Type B pancreatic cell (in vitro differentiated cells): ENCODE results near the gene NOTCH4. TPM values are rescaled to one million over a fixed set of nuclear protein-coding genes. Genes with fewer than 3 reads are reported as not detected.
A peak's percentile ranks its signal among the peaks of the same experiment; 100 is the strongest.

ENCODE experiments used
- DNase-seq: peaks from one replicate; pipeline ENCODE4 v3.0.0; 2021; ENCODE audit warnings: mixed read lengths; ENCODE audit not compliant: unreplicated experiment; ENCODE audit errors: extremely low spot score
- H3K27ac Mint-ChIP-seq: 2 replicates; pipeline ENCODE4 v1.8.0; 2021; ENCODE audit warnings: mild to moderate bottlenecking, mixed read lengths
- H3K27me3 Mint-ChIP-seq: 2 replicates; pipeline ENCODE4 v1.8.0; 2021; ENCODE audit warnings: mixed read lengths
- H3K36me3 Mint-ChIP-seq: 2 replicates; pipeline ENCODE4 v1.8.0; 2021; ENCODE audit warnings: mixed read lengths
- H3K4me1 Mint-ChIP-seq: one replicate; pipeline ENCODE4 v1.8.0; 2021; ENCODE audit warnings: mixed read lengths; ENCODE audit not compliant: unreplicated experiment
- H3K4me3 Mint-ChIP-seq: 2 replicates; pipeline ENCODE4 v1.8.0; 2021; ENCODE audit warnings: mild to moderate bottlenecking, mixed read lengths
- H3K9me3 Mint-ChIP-seq: 2 replicates; pipeline ENCODE4 v1.8.0; 2021; ENCODE audit warnings: mixed read lengths
- CTCF ChIP-seq: fragments of 200-600 bp; sonication (generic); conservative IDR thresholded peaks from 2 replicates; pipeline ENCODE4 v1.5.0; 2021; ENCODE audit warnings: antibody characterized with exemption, mild to moderate bottlenecking
- total RNA-seq: library from RNA; stranded (reverse); gene quantifications from 2 replicates; pipeline ENCODE4 v1.2.1, GENCODE V29; 2021; ENCODE audit warnings: low replicate concordance

The NOTCH4 gene
- total RNA-seq, 1 donor from 2014 or later = 1.9 TPM

- Mint-ChIP-seq H3K36me3 (peaks cover 17% of the 10 kb centered on the region), H3K4me1 (peaks cover 8% of the 10 kb centered on the region), H3K27me3 (no peaks in the 10 kb centered on the region), H3K27ac (no peak overlapping the region), H3K4me3 (no peak overlapping the region), H3K9me3 (no peaks in the 10 kb centered on the region)
- TF ChIP-seq CTCF = no peak
- DNase-seq = no peak
Observed at GRCh38 chr6:32163559-32164258, 60.2 kb downstream of the NOTCH4 start.

- TF ChIP-seq CTCF = no peak
- Mint-ChIP-seq H3K9me3 (no peaks in the 10 kb centered on the region), H3K4me3 (no peak overlapping the region), H3K36me3 (peaks cover 22% of the 10 kb centered on the region), H3K4me1 (peaks cover 20% of the 10 kb centered on the region), H3K27me3 (no peaks in the 10 kb centered on the region), H3K27ac (no peak overlapping the region)
- DNase-seq = no peak
Observed at GRCh38 chr6:32158052-32158451, 65.8 kb downstream of the NOTCH4 start.

- no peak for TF ChIP-seq CTCF
- peaks cover 22% of the 10 kb centered on the region for H3K36me3 Mint-ChIP-seq
- peaks cover 3% of the 10 kb centered on the region for H3K27me3 Mint-ChIP-seq
- H3K27ac Mint-ChIP-seq = no peak overlapping the region
- no peaks in the 10 kb centered on the region for H3K9me3 Mint-ChIP-seq
- no peak for DNase-seq
- H3K4me3 Mint-ChIP-seq = no peak overlapping the region
- peaks cover 30% of the 10 kb centered on the region for H3K4me1 Mint-ChIP-seq
Observed at GRCh38 chr6:32156891-32157290, 67.0 kb downstream of the NOTCH4 start.

GRCh38 chr6:32154514-32155161 lies 69.2 kb downstream of the NOTCH4 start:
- peak; percentile 77 for DNase-seq
- Mint-ChIP-seq H3K36me3 (peaks cover 22% of the 10 kb centered on the region), H3K9me3 (no peaks in the 10 kb centered on the region), H3K4me3 (peak overlapping the region; percentile 100), H3K4me1 (peaks cover 40% of the 10 kb centered on the region), H3K27ac (peak overlapping the region; percentile 97), H3K27me3 (peaks cover 17% of the 10 kb centered on the region)
- TF ChIP-seq CTCF = peak; percentile 65

- DNase-seq = peak; percentile 86
- peaks cover 17% of the 10 kb centered on the region for H3K27me3 Mint-ChIP-seq
- H3K9me3 Mint-ChIP-seq = no peaks in the 10 kb centered on the region
- H3K4me1 Mint-ChIP-seq = peaks cover 40% of the 10 kb centered on the region
- H3K36me3 Mint-ChIP-seq = peaks cover 22% of the 10 kb centered on the region
- TF ChIP-seq CTCF = peak; percentile 48
- peak within 1 kb of the TSS; percentile 97 for H3K27ac Mint-ChIP-seq
- peak within 1 kb of the TSS; percentile 100 for H3K4me3 Mint-ChIP-seq
Observed at GRCh38 chr6:32153564-32154513, 70.0 kb downstream of the NOTCH4 start, which contains the start of gene PPT2. TSS of gene PPT2 (plus strand) at chr6:32154141. CDS start at chr6:32154595, 454 bp downstream.
